ENCODE measurements around the gene SUCLA2.

DNA sequence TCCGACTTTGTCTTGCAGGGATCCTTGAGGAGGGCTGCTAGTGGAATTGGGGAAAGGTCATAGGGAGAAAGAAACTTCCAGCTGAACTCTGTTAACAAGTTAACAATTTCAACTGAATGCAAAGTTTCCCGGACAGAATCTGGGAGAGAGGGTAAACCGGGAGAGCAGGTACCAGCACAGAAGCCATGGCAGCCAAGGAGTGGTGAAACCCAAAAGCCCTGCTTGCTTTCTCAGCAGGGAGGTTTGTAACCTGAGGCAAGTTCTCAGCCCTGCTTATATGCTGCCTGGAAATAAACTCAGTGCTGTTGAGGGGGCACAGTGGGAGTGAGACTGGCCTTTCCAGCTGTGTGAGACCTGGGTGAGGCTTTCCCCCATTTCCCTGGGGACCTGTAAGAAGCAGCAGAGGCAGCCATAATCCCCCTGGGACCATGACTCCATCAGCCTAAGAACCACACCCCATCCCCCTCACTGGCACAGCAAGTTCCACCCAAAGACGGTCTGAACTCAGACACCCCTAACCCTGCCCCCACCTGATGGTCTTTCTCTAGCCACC lies 84.0 kb downstream of the SUCLA2 start:
- TF ChIP-seq, protein P1, sequence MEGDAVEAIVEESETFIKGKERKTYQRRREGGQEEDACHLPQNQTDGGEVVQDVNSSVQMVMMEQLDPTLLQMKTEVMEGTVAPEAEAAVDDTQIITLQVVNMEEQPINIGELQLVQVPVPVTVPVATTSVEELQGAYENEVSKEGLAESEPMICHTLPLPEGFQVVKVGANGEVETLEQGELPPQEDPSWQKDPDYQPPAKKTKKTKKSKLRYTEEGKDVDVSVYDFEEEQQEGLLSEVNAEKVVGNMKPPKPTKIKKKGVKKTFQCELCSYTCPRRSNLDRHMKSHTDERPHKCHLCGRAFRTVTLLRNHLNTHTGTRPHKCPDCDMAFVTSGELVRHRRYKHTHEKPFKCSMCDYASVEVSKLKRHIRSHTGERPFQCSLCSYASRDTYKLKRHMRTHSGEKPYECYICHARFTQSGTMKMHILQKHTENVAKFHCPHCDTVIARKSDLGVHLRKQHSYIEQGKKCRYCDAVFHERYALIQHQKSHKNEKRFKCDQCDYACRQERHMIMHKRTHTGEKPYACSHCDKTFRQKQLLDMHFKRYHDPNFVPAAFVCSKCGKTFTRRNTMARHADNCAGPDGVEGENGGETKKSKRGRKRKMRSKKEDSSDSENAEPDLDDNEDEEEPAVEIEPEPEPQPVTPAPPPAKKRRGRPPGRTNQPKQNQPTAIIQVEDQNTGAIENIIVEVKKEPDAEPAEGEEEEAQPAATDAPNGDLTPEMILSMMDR (IDR thresholded peaks at IDR 0.05): no peak
- no peak for TF ChIP-seq POLR2A (IDR thresholded peaks at IDR 0.05)

All from testis (tissue), 2 donors.